ENCODE results near the gene COL4A4.

The COL4A4 gene

GRCh38 chr2:227201771-227202170, 37.8 kb upstream of the COL4A4 start:
- no peaks in the 10 kb centered on the region for H3K4me1 ChIP-seq (ENCODE audit: insufficient read depth, poor library complexity, severe bottlenecking)
- DNase-seq (ENCODE audit: low spot score) (no peak), ATAC-seq (ENCODE audit: low read depth) (no peak)
- H3K4me3 ChIP-seq (ENCODE audit: severe bottlenecking), result no peak overlapping the region
- H3K36me3 ChIP-seq (ENCODE audit: low read depth), result no peaks in the 10 kb centered on the region
- no peaks in the 10 kb centered on the region for H3K27me3 ChIP-seq (ENCODE audit: insufficient read depth, poor library complexity, severe bottlenecking)
- no peak overlapping the region for H3K27ac ChIP-seq (ENCODE audit: poor library complexity, severe bottlenecking)
- TF ChIP-seq CTCF (IDR thresholded peaks at IDR 0.05; ENCODE audit: poor library complexity, severe bottlenecking), result no peak
- no peaks in the 10 kb centered on the region for H3K9me3 ChIP-seq (ENCODE audit: severe bottlenecking)

- DNase-seq (ENCODE audit: low spot score) (no peak), ATAC-seq (ENCODE audit: low read depth) (no peak)
- no peaks in the 10 kb centered on the region for H3K4me1 ChIP-seq (ENCODE audit: insufficient read depth, poor library complexity, severe bottlenecking)
- H3K36me3 ChIP-seq (ENCODE audit: low read depth), result no peaks in the 10 kb centered on the region
- no peak overlapping the region for H3K27ac ChIP-seq (ENCODE audit: poor library complexity, severe bottlenecking)
- H3K27me3 ChIP-seq (ENCODE audit: insufficient read depth, poor library complexity, severe bottlenecking), result no peaks in the 10 kb centered on the region
- H3K9me3 ChIP-seq (ENCODE audit: severe bottlenecking), result no peaks in the 10 kb centered on the region
- TF ChIP-seq CTCF (IDR thresholded peaks at IDR 0.05; ENCODE audit: poor library complexity, severe bottlenecking), result no peak
- H3K4me3 ChIP-seq (ENCODE audit: severe bottlenecking), result no peak overlapping the region
Measured at GRCh38 chr2:227198866-227199265, 34.9 kb upstream of the COL4A4 start.

GRCh38 chr2:227194219-227194618, 30.2 kb upstream of the COL4A4 start:
- no peak for DNase-seq (ENCODE audit: low spot score)
- H3K27me3 ChIP-seq (ENCODE audit: insufficient read depth, poor library complexity, severe bottlenecking), result no peaks in the 10 kb centered on the region
- no peaks in the 10 kb centered on the region for H3K9me3 ChIP-seq (ENCODE audit: severe bottlenecking)
- TF ChIP-seq CTCF (IDR thresholded peaks at IDR 0.05; ENCODE audit: poor library complexity, severe bottlenecking), result no peak
- no peak for ATAC-seq (ENCODE audit: low read depth)
- H3K27ac ChIP-seq (ENCODE audit: poor library complexity, severe bottlenecking), result no peak overlapping the region
- no peaks in the 10 kb centered on the region for H3K4me1 ChIP-seq (ENCODE audit: insufficient read depth, poor library complexity, severe bottlenecking)
- H3K36me3 ChIP-seq (ENCODE audit: low read depth), result no peaks in the 10 kb centered on the region
- H3K4me3 ChIP-seq (ENCODE audit: severe bottlenecking), result no peak overlapping the region

DNA sequence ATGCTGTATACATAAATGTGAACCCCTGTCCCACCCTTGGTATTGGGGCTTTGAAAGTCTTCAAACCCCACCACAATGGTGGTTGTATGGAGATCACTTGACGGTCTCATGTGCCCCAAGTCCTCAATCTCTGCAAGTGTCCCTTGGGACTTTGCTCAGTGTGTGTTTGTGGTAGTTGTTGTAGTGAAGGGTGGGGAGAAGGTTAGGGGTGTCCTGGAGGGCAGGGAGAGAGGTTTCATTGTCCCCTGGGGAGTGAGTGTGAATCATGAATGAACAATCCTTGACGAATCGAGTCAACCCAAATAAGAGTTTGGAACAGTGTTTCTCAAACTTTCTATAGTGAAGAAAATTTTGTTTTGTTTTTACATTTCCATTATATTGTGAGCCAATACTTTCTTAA, 28.5 kb upstream of the COL4A4 start:
- Histone ChIP-seq H3K27ac (ENCODE audit: poor library complexity, severe bottlenecking) (no peak overlapping the region), H3K4me3 (ENCODE audit: severe bottlenecking) (no peak overlapping the region), H3K4me1 (ENCODE audit: insufficient read depth, poor library complexity, severe bottlenecking) (no peaks in the 10 kb centered on the region), H3K27me3 (ENCODE audit: insufficient read depth, poor library complexity, severe bottlenecking) (no peaks in the 10 kb centered on the region), H3K36me3 (ENCODE audit: low read depth) (no peaks in the 10 kb centered on the region), H3K9me3 (ENCODE audit: severe bottlenecking) (no peaks in the 10 kb centered on the region)
- DNase-seq (ENCODE audit: low spot score) (no peak), ATAC-seq (ENCODE audit: low read depth) (no peak)
- no peak for TF ChIP-seq CTCF (IDR thresholded peaks at IDR 0.05; ENCODE audit: poor library complexity, severe bottlenecking)

DNA sequence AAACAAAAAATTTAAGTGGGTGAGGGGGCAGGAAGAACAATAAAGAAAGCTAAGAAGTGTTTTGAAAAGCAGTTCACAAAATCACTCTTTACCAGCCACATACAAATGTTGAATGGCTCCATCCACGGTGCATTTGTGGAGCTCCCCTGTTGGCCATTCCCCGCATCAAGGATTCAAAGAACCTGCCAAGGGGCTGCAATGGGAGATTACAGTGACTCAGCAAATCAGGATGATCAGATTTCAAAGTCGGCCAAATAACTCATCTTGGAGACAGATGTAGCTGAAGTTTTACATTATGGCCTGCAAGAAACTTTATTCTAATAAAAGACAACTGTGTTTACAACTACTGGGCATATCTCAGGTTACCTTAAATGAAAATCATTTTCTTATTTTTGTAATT, 27.4 kb upstream of the COL4A4 start:
- H3K27me3 ChIP-seq (ENCODE audit: insufficient read depth, poor library complexity, severe bottlenecking), result no peaks in the 10 kb centered on the region
- no peaks in the 10 kb centered on the region for H3K36me3 ChIP-seq (ENCODE audit: low read depth)
- no peak for DNase-seq (ENCODE audit: low spot score)
- no peaks in the 10 kb centered on the region for H3K4me1 ChIP-seq (ENCODE audit: insufficient read depth, poor library complexity, severe bottlenecking)
- no peak overlapping the region for H3K4me3 ChIP-seq (ENCODE audit: severe bottlenecking)
- no peaks in the 10 kb centered on the region for H3K9me3 ChIP-seq (ENCODE audit: severe bottlenecking)
- no peak for TF ChIP-seq CTCF (IDR thresholded peaks at IDR 0.05; ENCODE audit: poor library complexity, severe bottlenecking)
- no peak for ATAC-seq (ENCODE audit: low read depth)
- no peak overlapping the region for H3K27ac ChIP-seq (ENCODE audit: poor library complexity, severe bottlenecking)

Measured in RWPE2 (cell line).